HG03378 (cell line): ENCODE data around the gene LRRC4C.

Source experiments
- ATAC-seq: cut with Tn5 transposase; IDR thresholded peaks from one replicate; pipeline ENCODE4 v1.9.1; 2021; ENCODE audit warnings: mild to moderate bottlenecking, moderate library complexity; ENCODE audit not compliant: unreplicated experiment

The LRRC4C gene

DNA sequence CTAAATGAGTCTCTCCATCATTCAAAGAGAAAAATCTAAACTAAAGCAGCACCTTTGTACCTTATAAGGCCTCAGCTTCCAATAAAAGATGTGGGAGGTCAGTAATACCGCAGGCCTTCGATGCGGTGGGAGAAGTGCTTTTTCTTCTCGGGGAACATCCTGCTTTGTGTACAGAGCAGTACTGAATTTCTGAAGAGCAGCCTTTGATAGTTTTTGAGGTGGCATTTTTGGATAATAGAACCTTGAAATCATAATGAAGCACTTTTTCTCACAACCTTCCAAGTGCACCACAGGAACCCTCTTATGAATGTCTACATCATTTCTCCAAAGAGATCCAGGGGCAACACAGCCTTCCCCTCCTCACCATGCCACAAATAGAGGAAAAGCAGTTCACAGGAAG is 39.6 kb downstream of the LRRC4C start:
- no peak for ATAC-seq

DNA sequence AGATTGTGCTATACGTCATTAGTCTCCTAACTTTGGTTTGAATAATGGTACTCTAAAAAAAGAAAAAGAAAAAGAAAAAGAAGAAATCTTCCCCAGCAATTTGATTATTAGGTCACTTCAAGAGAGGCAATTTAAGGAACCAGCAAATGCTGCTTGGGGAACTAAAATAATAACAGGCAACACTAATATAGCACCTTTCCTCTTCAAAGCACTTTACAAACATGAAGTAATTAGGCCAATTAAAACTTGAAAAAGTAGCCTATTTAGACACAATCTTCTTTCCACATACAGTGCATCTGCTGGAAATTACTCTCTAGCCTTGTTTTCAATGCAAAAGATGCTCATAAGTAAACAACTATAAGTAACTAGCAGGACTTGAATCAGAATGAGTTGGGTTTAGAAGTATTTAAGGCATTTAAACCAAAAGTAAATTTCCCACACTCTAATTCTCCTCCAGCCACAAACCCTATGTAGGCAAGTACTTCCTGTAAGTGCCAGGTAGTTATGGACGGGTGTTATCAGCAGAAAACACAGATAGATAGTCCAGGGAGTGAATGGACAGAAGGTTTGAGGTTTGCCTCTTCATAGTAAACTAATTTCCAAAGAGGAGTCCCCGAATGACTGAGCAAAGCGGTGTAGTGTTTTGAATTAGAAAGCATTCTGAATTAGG is 44.5 kb downstream of the LRRC4C start:
- no peak for ATAC-seq

DNA sequence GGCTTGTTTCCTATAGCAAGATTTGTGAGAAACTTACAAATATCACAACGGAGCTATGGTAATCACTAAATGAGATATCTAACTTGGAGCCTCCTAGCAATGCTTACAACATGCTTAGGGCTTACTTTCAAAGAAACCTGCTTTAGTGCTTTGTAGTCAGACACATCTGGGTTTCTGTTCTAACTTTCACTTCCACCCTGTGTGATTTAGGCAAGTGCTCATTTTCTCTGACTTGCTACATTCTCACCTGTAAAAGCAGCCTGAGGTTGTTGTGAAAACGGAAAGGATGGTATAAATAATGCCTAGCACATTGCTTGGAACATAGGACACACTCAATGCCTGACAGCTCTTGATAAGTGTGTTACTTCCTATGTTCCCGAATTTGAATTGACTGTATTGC is 45.6 kb downstream of the LRRC4C start:
- no peak for ATAC-seq

DNA sequence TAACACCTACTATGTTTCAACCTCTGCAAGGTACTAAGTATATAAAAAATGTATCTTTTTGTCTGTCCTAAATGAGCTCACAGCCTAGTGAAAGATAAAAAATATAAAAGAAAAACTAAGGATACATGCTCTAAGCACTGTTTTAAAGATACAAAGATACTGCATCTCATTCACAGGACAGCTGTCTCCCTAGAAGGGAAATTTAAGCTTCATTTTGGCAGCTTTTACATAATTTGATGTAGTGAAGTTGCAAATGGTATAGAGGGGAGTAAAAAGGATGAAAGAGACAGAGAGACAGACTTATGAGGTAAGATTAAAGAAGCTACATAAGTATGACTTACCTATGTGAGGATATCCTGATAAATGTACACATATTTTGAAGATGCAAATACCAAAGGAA is 53.6 kb downstream of the LRRC4C start:
- no peak for ATAC-seq

DNA sequence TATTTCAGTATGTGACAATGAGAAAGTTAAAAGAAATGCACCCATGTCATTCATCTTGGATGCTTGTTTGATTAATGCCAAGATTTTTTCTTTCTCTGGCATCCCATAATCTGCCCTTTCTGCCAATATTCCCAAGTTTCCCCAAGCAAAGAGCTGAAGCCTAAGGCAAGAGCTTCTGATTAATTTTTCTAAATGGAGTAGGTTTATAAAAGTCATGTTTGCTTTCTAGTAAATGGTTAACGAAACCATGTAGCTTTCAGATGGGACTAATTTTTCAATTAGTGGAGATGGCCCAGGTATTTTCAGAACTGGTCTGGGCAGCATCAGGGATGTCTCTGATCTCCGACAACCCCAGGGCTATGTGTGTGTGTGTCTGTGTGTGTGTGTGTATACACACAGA is 55.3 kb downstream of the LRRC4C start:
- no peak for ATAC-seq

DNA sequence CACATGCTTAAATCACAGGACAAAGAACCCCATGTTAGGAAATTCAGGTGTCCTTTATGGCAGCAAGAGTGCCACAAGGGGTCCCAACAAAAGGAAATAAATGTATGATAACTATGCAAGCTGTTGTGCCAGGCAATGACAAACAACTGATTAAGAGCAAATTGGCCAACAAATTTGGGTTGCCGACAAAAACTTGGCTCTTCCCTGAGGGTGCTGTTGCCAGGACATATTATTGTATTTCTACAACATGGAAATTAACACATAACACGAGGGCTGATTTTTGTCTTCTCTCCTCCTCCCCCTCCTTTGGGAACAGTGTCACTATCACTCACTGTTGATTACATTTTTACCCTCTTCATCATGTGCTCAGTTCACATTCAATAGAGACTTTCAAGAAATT is 56.0 kb downstream of the LRRC4C start:
- ATAC-seq, result no peak

DNA sequence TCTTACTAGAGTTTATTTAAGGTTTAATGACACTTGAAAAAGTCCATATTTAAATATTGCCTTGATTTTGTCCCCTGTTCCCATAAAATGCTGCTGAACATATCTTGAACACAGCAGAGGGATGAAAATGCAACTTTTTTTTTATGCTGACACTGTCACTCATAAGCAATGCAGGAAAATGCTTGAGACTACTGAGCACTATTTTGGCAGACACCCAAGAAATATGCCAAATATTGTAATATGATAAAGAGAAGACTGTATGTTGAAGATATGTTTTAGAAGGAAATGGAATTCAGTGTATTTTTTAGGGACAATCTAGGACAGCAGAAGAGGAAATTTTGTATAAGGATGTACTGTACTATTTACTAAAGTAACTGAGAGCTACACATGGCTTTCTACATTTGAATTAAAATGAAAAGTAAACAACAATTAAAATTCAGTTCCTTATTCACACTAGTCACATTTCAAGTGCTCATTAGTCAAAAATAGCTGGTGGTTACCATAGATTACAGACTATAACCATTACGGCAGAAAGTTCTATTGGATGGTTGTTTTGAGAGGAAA is 58.6 kb downstream of the LRRC4C start:
- no peak for ATAC-seq

DNA sequence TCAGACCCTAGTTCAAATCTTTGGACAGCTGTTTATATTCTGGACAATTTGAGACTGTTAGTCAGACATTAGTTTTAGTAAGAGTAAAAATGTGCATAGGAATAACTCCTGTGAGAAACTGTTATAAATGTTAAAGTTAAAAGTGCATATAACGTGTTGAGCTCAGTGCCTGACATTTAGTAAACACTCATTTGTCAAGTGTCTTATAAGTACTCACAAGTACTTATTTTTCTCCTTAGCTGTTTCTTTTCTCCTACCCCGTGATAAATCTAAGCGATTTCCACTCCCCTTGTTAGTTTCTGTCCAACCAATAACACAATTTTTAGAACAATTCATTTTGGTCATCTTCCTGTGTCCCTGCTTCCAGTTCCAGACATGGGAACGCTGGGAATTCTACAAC is 59.3 kb downstream of the LRRC4C start:
- ATAC-seq, result no peak

DNA sequence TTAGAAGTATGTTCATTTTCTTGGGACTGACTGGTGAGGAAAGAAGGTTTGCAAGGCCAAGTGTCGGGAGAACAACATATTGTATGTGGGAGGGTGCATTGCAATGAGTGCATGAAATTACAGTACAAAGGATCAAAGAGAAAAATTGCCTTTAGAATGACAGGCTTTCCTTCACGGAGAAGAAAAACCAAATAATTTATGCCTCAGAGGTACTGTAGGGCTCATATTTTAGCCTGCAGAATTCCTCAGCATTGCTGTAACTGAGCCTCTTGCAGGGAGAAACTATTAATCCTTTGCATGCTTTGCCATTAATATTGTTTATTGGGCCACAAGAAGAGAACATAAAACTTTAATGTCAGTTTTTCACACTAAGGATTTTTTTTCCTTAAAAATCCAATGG is 60.1 kb downstream of the LRRC4C start:
- no peak for ATAC-seq

DNA sequence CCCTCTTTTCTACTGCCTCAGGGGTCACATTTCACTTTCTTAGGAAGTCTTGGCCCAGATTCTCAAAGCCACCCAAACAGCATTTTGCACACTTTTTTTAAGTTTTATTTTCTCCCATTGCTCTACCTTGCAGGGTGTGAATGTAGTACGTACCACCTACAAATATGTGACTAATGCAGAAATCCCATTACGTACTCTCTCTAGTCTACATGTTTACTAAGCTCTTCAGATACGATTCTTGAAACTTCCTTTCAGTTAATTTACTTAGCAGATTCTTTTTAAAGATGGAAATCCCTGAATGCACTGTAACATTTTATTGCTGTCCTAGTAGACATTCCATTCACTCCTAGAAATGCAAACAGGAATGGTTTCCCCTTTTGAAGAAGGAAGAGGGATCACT is 61.3 kb downstream of the LRRC4C start:
- ATAC-seq, result no peak

DNA sequence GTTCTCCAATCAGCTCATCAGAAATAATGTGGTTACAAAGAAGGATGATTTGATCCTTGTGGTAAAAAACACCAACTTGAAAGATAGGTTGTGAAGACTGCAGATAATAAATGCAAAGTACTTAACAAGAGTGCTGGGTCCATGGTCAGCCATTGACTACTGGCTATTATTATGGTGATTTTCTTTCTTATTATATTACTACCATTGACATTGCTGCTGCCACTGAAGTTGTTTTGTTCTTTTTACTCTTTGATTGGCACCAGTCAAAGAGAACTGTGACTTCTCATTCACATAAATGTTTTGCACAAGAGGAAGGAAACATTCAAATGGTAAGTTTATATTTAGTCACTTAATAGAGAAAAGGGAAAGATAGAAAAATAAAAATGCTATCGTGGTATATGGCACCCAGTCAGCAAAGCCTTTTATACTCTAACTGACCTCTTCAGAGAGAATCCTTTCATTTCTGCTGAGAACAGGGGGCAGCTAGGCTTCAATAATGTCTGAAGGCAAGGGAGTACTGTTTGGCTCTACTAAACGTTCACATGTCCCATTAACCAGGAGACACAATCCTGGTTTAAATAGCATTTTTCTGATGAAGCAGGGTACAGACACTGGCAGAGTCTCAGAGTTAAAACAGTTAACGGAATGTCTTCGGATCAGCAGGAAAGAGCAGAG is 64.8 kb downstream of the LRRC4C start:
- ATAC-seq, result no peak

DNA sequence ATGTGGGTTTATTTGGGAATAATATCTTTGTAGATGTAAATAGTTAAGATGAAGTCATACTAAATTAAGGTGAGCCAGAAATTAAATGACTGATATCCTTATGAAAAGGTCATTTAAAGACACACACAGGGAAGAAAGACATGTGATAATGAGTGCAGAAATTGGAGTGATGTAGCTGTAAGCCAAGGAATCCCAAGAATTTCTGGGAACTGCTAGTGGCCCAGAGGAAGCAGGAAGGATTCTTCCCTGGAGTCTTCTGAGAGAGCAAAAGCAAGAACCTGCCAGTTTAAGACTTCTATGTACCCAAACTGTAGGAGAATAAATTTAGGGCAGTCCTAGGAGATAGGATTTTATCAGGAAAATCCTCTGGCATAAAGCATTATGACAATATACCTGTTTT is 66.9 kb downstream of the LRRC4C start:
- ATAC-seq, result no peak

DNA sequence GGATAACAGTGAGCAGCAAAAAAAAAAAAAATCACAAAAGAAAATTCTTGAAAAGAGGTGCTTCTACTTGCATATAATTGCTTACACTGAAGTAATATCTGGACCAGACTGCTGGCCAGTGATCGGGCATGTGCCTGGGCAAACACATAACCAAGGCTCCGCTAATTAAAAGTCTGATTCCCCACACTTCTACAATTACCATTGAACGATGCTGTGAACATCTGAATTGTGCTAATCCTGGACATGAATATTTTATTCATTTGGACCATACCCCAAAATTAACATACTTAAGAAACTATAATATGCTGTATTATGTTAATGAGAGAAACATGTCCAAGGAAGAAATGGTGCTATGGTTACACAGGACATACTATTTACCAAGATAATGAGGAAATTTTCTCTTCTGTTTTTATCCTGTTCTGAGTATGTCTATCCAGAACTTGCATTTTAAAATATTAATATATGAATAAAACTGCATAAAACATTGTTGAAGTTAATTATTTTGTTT is 69.8 kb downstream of the LRRC4C start:
- no peak for ATAC-seq

DNA sequence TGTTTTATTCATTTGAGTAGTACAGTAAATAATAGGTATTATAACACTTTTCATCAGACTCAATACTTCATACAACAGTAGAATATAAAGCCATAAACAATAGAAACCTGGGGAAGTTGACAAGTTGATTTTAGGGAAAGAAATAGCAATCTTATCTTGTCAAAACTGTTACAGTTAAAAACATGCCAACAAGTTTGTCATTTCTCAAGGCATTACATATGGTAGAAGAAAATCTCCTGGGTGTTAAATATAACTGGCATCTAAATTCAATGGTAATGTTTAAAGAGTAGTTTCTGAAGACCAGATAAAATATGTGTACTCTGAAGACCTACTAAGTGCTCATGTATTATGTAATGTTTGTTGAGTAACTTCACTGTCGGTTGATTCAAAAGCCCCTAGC is 75.1 kb downstream of the LRRC4C start:
- no peak for ATAC-seq

DNA sequence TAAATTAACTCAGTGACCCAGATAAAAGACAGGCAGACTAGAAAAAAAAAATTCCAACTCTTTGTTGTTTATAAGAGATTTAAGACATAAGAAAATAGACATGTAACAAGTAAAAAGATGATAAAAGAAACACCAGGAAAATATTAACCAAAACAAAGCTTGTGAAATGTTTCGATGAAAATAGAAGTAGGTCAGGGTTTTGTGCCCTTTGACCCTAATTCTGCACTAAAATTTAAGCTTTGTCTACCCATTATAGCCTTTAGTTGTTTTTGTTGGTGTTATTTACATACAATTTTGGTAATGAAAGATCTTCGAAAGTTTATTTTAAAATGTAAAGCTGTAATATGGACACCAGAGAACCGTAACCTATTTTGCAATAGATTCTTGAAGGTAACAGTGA is 75.7 kb downstream of the LRRC4C start:
- no peak for ATAC-seq

DNA sequence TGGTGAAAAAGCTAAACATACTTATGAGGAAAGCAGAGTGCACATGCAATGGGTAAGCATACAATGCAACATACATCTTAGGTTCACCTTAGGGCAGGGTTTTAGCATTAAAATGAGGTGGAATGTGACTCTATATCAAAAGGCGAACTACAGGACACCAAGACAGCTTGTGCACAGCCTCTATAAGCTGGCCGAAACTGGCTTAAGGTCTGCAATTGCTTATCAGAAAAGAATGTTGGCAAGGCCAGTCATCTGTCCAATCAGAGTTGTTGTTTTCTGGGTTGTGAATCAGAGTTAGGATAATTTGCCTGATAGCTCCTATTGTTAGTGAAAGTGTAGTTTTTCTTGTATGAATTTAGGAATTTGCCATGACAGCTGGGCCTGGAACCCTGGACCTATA is 76.5 kb downstream of the LRRC4C start:
- ATAC-seq, result no peak

DNA sequence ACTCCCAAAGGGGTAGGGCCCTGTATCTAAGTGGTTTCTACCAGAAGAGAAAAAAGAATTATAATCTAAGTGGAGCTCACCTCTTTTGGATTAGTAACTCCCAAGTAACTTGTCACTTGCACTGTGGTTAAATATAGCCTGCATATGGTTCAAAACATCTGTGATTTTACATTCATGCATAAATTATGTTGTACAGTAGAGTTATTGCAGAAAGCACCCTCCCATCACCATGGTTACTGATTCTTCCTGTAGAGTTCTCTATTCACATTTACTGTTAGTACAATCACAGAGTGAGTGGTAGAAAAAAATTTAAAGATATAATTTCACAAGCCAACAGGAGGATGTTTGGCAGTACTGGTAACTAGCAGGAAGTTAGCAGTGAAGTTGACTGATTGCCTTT is 80.4 kb downstream of the LRRC4C start:
- no peak for ATAC-seq

DNA sequence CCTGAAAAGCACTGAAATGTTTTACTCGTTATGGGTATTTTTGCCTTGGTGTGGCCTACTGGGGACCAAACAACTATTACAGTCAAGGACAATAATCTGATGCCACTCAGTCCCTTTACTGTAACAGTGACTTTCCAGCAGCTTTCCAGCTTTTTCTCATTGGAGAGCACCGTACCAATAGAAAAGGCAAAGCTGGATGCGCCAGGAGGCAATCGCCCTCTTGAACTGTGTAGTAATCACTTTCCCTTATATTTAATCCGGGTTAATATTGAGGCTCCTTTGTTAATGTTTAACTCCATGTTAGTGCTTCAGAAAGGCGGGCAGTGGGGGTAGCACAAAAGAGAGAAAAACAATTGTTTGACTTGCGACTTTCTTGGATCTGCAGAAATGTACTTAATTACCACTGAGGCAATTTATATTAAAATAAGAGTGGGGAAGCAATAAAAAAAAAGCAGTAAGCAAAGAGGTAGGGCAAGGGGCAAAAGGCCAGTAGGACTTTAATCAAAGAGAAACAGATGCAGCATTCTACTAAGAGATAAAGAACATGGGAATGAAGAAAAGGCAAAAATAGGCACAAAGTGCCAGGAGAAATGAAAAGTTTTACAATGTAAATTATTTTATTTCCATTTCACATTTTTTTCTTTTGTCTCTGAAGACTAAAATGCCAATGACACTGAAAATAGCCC is 81.6 kb downstream of the LRRC4C start:
- ATAC-seq, result no peak

DNA sequence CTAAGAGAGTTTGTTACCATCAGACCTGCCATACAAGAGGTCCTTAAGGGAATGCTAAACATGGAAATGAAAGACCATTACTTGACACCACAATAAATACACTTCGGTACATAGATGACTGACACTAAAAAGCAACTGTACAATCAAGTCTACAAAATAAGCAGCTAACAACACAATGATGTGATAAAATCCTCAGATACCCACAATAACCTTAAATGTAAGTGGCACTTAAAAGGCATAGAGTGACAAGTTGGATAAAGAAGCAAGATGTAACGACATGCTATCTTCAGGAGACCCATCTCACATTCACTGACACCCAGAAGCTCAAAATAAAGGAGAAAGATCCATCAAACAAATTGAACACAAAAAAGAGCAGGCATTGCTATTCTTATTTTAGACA is 107.6 kb downstream of the LRRC4C start:
- no peak for ATAC-seq

DNA sequence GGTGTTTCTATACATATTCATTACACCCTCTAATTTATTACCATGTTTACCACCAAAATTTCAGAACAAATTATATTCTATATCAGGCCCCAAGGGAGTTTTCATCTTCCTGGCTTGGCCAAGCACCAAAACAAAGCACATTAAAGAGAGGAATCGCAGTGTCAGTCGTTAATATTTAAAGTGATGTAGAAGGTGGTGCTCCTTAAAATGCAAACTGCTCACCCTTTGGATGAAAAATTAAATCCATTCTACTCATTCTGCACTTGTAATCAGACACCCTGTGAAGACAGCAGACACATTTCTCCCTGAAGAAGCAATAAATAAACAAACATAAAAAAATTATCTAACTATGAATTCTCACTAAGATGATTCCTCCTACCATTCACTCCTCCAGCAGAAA is 113.4 kb downstream of the LRRC4C start:
- ATAC-seq, result no peak

DNA sequence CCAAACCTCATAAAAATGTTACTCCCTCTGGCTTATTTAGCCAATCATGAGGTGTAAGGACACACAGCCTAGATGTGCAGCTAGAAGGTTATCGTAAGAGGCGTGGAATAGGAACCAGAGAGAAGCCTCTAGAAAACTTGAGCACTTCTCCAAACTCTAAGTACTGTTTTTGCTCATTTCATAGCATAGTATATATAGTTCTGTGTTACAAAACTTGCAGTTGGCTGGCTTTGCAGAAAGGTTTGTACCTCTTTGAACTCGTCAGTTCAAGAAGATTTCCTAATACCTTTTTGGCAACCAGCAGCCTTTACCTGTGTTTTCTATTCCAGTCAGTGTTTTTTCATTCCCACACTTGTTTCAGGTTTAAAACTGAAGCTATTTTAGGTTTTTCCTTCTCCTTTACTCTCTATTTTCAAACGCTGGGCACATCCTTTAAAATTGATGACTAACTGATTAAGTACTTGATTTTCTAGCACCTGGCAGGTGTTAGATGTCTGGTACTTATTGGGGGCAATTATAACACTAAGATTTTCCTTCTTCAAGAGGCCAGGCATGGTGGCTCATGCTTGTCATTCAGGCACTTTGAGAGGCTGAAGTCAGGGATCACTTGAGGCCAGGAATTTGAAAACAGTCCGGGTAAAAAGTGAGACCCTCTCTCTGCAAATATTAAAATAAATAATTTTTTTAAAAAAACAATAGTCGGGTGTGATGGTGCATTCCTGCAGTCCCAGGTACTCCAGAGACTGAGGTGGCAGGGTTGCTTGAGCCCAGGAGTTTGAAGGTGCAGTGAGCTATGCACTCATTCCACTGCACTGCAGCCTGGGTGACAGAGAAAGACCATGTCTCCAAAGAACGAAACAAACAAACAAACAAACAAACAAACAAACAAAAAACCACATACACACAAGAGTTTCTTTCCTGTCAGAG is 125.2 kb downstream of the LRRC4C start:
- no peak for ATAC-seq
